ENCODE results near the gene TRAPPC14.

TRAPPC14 gene

DNA sequence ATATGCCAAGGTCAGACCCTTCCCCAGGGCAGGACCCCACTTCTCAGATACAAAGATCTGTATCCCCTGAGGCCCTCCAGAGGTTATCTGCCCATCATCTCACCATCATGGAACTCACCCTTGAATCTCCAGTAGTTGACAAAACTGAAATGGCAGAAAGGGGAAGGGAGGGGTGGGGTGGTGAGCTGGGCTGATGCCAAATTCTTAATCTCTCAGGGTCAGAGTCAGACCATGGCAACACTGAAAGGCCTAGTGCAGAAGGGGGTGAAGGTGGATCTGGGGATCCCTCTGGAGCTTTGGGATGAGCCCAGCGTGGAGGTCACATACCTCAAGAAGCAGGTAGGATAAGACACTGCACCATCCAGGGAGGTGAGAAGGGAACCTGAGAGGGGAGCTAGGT lies 36.0 kb downstream of the TRAPPC14 start:
- H3K36me3 ChIP-seq (ENCODE audit: low read length), result no peaks in the 10 kb centered on the region
- TF ChIP-seq, protein P1, sequence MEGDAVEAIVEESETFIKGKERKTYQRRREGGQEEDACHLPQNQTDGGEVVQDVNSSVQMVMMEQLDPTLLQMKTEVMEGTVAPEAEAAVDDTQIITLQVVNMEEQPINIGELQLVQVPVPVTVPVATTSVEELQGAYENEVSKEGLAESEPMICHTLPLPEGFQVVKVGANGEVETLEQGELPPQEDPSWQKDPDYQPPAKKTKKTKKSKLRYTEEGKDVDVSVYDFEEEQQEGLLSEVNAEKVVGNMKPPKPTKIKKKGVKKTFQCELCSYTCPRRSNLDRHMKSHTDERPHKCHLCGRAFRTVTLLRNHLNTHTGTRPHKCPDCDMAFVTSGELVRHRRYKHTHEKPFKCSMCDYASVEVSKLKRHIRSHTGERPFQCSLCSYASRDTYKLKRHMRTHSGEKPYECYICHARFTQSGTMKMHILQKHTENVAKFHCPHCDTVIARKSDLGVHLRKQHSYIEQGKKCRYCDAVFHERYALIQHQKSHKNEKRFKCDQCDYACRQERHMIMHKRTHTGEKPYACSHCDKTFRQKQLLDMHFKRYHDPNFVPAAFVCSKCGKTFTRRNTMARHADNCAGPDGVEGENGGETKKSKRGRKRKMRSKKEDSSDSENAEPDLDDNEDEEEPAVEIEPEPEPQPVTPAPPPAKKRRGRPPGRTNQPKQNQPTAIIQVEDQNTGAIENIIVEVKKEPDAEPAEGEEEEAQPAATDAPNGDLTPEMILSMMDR (IDR thresholded peaks at IDR 0.05; ENCODE audit: insufficient read depth, low read length, poor library complexity, severe bottlenecking), result no peak
- no peak for TF ChIP-seq EZH2phosphoT487 (conservative IDR thresholded peaks at IDR 0.05; ENCODE audit: low read length)
- H3K27me3 ChIP-seq (ENCODE audit: low read length), result no peaks in the 10 kb centered on the region

DNA sequence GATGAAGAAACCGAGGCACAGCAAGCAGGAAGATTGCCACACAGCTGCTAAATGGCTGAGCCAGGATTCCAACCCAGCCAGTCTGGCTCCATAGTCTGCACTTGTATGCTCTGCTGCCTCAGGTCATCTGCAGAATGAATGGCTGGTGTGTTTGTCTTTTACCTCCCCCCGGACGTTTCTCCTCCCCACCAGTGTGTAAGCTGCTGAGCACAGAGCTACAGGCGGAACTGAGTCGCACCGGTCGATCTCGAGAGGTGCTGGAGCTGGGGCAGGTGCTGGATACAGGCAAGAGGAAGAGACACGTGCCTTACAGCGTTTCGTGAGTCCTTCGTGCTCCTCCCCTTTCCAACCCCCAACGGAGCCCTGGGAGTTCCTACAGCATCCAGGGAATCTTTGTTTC lies 36.5 kb downstream of the TRAPPC14 start:
- Histone ChIP-seq H3K27ac (ENCODE audit: low read depth, low read length) (no peak overlapping the region), H3F3A (ENCODE audit: insufficient read depth) (peaks cover 27% of the 10 kb centered on the region), H3K9me2 (replicated peaks; ENCODE audit: insufficient read depth, low read length) (no peaks in the 10 kb centered on the region), H3K4me3 (ENCODE audit: insufficient read depth, low read length, poor library complexity, severe bottlenecking) (no peak overlapping the region), H3K27me3 (ENCODE audit: low read length) (no peaks in the 10 kb centered on the region), H3K79me2 (ENCODE audit: insufficient read depth, low read length) (peaks cover 24% of the 10 kb centered on the region), H2AFZ (ENCODE audit: low read depth, low read length, severe bottlenecking) (no peak overlapping the region), H3K9ac (ENCODE audit: low read length) (no peak overlapping the region), H3K36me3 (ENCODE audit: low read length) (no peaks in the 10 kb centered on the region), H3K4me2 (ENCODE audit: low read depth, low read length, poor library complexity, severe bottlenecking) (no peak overlapping the region), H3K9me3 (ENCODE audit: insufficient read depth, low read length) (no peaks in the 10 kb centered on the region), H4K20me1 (ENCODE audit: low read depth, low read length) (no peaks in the 10 kb centered on the region)
- TF ChIP-seq, protein P1 (IDR thresholded peaks at IDR 0.05; ENCODE audit: insufficient read depth, low read length, poor library complexity, severe bottlenecking), result no peak
- no peak for TF ChIP-seq EZH2phosphoT487 (conservative IDR thresholded peaks at IDR 0.05; ENCODE audit: low read length)

More for the DNA sequence above, 36.0 kb downstream of the TRAPPC14 start:
- H3K9me2 ChIP-seq (replicated peaks; ENCODE audit: insufficient read depth, low read length), result no peaks in the 10 kb centered on the region
- peaks cover 24% of the 10 kb centered on the region for H3K79me2 ChIP-seq (ENCODE audit: insufficient read depth, low read length)
- no peak overlapping the region for H2AFZ ChIP-seq (ENCODE audit: low read depth, low read length, severe bottlenecking)
- H3K4me3 ChIP-seq (ENCODE audit: insufficient read depth, low read length, poor library complexity, severe bottlenecking), result no peak overlapping the region
- no peaks in the 10 kb centered on the region for H4K20me1 ChIP-seq (ENCODE audit: low read depth, low read length)
- no peak overlapping the region for H3K27ac ChIP-seq (ENCODE audit: low read depth, low read length)
- no peak overlapping the region for H3K4me2 ChIP-seq (ENCODE audit: low read depth, low read length, poor library complexity, severe bottlenecking)
- peaks cover 27% of the 10 kb centered on the region for H3F3A ChIP-seq (ENCODE audit: insufficient read depth)
- no peak overlapping the region for H3K9ac ChIP-seq (ENCODE audit: low read length)
- no peaks in the 10 kb centered on the region for H3K9me3 ChIP-seq (ENCODE audit: insufficient read depth, low read length)

DNA sequence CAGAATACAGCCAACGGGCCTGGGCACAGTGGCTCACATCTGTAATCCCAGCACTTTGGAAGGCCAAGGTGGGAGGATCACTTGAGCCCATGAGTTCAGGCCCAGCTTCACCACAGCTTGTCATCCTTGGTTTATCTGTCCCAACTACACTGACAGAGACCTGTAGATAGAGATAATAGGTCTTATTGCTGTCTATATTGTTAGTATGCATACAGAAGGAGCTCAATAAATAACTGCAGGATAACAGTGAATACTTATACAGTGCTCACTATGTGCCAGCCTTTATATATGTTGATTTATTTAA lies 37.8 kb downstream of the TRAPPC14 start:
- H3K36me3 ChIP-seq (ENCODE audit: low read length), result no peaks in the 10 kb centered on the region
- no peaks in the 10 kb centered on the region for H3K9me2 ChIP-seq (replicated peaks; ENCODE audit: insufficient read depth, low read length)
- peaks cover 17% of the 10 kb centered on the region for H3K79me2 ChIP-seq (ENCODE audit: insufficient read depth, low read length)
- TF ChIP-seq, protein P1 (IDR thresholded peaks at IDR 0.05; ENCODE audit: insufficient read depth, low read length, poor library complexity, severe bottlenecking), result no peak
- no peak for TF ChIP-seq EZH2phosphoT487 (conservative IDR thresholded peaks at IDR 0.05; ENCODE audit: low read length)
- H4K20me1 ChIP-seq (ENCODE audit: low read depth, low read length), result no peaks in the 10 kb centered on the region
- peaks cover 20% of the 10 kb centered on the region for H3F3A ChIP-seq (ENCODE audit: insufficient read depth)
- H3K9ac ChIP-seq (ENCODE audit: low read length), result peak overlapping the region; percentile 79
- H3K4me2 ChIP-seq (ENCODE audit: low read depth, low read length, poor library complexity, severe bottlenecking), result peak overlapping the region; percentile 73
- H3K27ac ChIP-seq (ENCODE audit: low read depth, low read length), result peak overlapping the region; percentile 69
- no peak overlapping the region for H2AFZ ChIP-seq (ENCODE audit: low read depth, low read length, severe bottlenecking)
- no peaks in the 10 kb centered on the region for H3K27me3 ChIP-seq (ENCODE audit: low read length)
- H3K4me3 ChIP-seq (ENCODE audit: insufficient read depth, low read length, poor library complexity, severe bottlenecking), result peak overlapping the region; percentile 98
- H3K9me3 ChIP-seq (ENCODE audit: insufficient read depth, low read length), result no peaks in the 10 kb centered on the region

All from SU-DHL-6 (cell line).